ENCODE results near the gene SLC34A3.

Gene SLC34A3

DNA sequence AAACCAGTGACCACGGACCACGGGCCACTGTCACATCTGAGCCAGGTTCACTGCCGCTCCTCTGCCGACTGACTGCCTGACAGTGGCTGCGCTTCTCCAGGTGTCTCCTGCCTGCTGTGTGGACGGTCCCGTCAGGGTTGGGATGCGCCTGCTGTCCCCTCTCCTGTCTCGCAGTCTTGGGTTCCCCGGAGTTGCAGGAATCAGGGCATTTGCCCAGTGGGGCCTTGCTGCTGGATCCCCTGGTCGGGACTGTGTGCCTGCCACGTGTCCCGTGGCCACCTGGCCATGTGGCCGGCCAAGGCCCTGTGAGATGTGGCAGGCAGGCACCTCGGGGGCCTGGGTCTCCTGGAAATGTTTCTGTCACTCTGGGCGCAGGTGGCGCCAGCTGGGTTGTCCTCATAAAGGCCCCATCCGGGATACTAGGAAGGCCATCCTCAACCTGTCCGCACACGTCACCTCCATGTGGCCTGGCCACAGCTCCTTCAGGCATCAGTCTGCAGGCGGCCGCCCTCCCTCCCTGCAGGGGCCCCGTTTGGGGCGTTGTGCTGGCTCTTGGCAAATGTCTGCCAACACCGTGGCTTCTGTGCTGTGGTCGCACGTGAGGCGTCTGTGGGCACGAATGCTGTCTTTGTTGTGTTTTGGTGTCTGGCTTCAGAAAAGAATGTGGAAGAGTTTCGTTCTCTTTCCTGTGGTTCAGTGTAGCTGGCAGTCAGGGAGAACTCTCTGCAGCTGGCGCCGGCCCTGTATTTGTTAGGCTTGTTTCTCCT lies 40.4 kb downstream of the SLC34A3 start:
- Histone ChIP-seq H3K4me3 (ENCODE audit: insufficient read depth, low read depth, low read length) (no peak overlapping the region), H3K27me3 (ENCODE audit: control insufficient read depth, insufficient read depth, low read length, poor library complexity, severe bottlenecking) (no peaks in the 10 kb centered on the region), H3K27ac (ENCODE audit: insufficient read depth, low read depth, low read length, poor library complexity, severe bottlenecking) (no peak overlapping the region), H3K4me1 (ENCODE audit: control insufficient read depth, insufficient read depth, low read length) (peaks cover 7% of the 10 kb centered on the region), H3K36me3 (ENCODE audit: control insufficient read depth, insufficient read depth, low read length) (peaks cover 15% of the 10 kb centered on the region), H3K9me3 (ENCODE audit: control insufficient read depth, low read length) (no peaks in the 10 kb centered on the region)
- WGBS, 2 experiments = 94 to 95% methylated on average over 32 of the region's 32 CpGs

DNA sequence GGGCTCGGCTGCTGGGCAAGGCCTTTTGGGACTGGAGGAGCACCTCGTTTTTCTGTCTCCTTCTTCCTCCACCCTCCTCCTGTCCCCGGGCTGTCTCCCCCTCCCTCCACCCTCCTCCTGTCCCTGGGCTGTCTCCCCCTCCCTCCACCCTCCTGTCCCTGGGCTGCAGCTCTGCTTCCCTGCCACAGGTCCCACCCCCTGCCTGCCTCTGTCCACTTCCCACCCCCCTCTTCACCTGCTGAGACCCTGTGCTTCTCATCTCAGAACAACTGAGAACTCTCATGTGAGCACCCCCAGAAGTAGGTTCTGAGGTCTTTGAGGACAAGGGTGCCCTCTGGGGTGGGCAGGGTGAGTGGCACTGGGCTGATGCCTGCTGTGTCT lies 41.0 kb downstream of the SLC34A3 start:
- H3K27me3 ChIP-seq (ENCODE audit: control insufficient read depth, insufficient read depth, low read length, poor library complexity, severe bottlenecking) = no peaks in the 10 kb centered on the region
- H3K4me1 ChIP-seq (ENCODE audit: control insufficient read depth, insufficient read depth, low read length) = peaks cover 12% of the 10 kb centered on the region
- whole genome bisulfite sequencing, 2 experiments = 74 to 79% methylated on average over 3 of the region's 3 CpGs
- no peak overlapping the region for H3K4me3 ChIP-seq (ENCODE audit: insufficient read depth, low read depth, low read length)
- H3K36me3 ChIP-seq (ENCODE audit: control insufficient read depth, insufficient read depth, low read length) = peaks cover 11% of the 10 kb centered on the region
- H3K9me3 ChIP-seq (ENCODE audit: control insufficient read depth, low read length) = no peaks in the 10 kb centered on the region
- no peak overlapping the region for H3K27ac ChIP-seq (ENCODE audit: insufficient read depth, low read depth, low read length, poor library complexity, severe bottlenecking)

DNA sequence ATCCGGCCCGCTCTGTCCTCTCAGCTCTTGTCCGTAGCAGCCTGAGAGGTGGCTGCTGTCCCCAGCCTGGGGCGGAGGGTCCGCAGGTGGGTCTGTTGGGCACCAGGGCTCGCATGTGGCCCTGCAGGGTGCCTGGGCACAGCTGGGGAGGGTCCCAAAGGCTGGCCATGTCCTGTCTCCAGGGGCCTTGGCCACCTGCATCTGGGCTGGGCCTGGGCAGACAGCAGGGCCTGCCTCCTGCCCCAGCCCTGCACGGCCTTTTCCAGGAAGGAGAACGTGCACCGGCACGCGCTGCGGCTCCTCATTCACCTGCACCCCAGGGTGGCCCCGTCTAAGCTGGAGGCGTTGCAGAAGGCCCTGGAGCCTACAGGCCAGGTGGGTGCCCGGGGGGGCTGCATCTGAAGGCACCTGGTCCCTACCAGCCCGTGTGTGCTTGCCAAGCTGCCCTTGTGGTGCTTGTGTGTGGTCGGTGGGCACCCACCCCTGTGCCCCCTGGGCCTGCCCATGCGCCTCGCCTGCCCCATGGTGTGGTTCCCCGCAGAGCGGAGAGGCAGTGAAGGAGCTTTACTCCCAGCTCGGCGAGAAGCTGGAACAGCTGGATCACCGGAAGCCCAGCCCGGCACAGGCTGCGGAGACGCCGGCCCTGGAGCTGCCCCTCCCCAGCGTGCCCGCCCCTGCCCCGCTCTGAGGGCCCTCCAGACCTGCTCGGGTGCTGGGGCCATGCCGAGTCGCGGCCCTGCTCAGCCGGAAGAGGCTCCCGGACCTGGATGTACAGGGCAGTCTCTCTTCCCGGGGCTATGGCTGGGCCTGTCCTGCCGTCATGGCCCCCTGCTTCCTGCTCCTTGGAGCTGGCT lies 41.8 kb downstream of the SLC34A3 start:
- H3K36me3 ChIP-seq (ENCODE audit: control insufficient read depth, insufficient read depth, low read length) = peaks cover 9% of the 10 kb centered on the region
- H3K9me3 ChIP-seq (ENCODE audit: control insufficient read depth, low read length) = no peaks in the 10 kb centered on the region
- WGBS, 2 experiments = 91 to 92% methylated on average over 39 of the region's 39 CpGs
- H3K27me3 ChIP-seq (ENCODE audit: control insufficient read depth, insufficient read depth, low read length, poor library complexity, severe bottlenecking) = peaks cover 2% of the 10 kb centered on the region
- H3K27ac ChIP-seq (ENCODE audit: insufficient read depth, low read depth, low read length, poor library complexity, severe bottlenecking) = no peak overlapping the region
- H3K4me3 ChIP-seq (ENCODE audit: insufficient read depth, low read depth, low read length) = no peak overlapping the region
- H3K4me1 ChIP-seq (ENCODE audit: control insufficient read depth, insufficient read depth, low read length) = peaks cover 20% of the 10 kb centered on the region

DNA sequence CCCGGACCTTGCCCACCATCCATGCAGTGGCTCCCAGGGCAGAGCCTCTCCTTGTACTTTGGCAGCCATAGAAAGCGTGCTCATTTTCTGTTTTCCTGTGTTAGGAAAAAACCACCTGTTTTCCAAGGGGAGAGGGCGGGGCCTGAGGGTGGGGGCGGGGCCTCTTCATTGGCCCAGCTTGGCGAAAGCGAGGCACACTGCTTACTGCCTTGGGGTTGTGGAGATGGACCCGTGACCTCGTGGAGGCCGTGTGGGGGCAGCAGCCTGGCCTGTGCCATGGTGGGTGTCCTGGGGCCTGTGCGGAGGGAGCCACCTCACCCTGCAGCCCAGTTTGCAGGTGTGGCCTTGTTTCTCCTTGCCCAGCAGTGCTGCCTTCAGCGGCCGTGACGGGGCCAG lies 42.4 kb downstream of the SLC34A3 start:
- H3K27ac ChIP-seq (ENCODE audit: insufficient read depth, low read depth, low read length, poor library complexity, severe bottlenecking) = no peak overlapping the region
- H3K36me3 ChIP-seq (ENCODE audit: control insufficient read depth, insufficient read depth, low read length) = peaks cover 7% of the 10 kb centered on the region
- WGBS, 2 experiments = 87 to 90% methylated on average over 13 of the region's 13 CpGs

DNA sequence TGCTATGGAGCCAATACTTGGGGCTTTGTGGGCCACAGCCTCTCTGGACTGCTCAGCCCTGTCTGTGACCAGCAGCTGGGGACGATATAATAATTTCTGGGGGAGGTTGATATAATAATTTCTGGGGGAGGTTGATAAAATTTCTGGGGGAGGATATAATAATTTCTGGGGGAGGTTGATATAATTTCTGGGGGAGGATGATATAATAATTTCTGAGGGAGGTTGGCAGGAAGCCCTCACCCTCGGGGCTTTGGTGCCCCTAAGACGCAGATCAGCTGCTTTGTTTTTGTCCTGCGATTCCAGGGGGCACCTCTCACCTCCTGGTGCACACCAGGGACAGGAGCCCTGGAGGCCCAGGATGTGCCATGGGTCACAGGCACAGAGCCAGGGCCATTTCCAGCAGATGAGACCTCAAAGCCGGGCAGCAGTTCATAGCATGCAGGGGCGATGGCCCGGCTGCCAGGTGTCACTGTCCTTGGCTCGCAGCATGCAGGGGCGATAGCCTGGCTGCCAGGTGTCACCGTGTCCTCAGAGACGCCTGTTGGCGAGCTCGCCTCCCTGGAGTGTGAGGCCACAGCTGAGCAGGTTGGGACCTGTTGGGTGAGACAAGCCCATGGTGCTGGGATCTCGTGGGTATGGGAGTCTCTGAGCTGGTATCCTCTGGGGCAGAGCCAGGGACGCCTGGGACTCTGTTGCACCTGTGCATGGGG lies 43.1 kb downstream of the SLC34A3 start:
- Histone ChIP-seq H3K27me3 (ENCODE audit: control insufficient read depth, insufficient read depth, low read length, poor library complexity, severe bottlenecking) (peaks cover 15% of the 10 kb centered on the region), H3K4me3 (ENCODE audit: insufficient read depth, low read depth, low read length) (no peak overlapping the region), H3K27ac (ENCODE audit: insufficient read depth, low read depth, low read length, poor library complexity, severe bottlenecking) (no peak overlapping the region), H3K4me1 (ENCODE audit: control insufficient read depth, insufficient read depth, low read length) (peaks cover 25% of the 10 kb centered on the region), H3K36me3 (ENCODE audit: control insufficient read depth, insufficient read depth, low read length) (peaks cover 2% of the 10 kb centered on the region), H3K9me3 (ENCODE audit: control insufficient read depth, low read length) (no peaks in the 10 kb centered on the region)
- WGBS, 2 experiments = 89% methylated on average over 15 of the region's 15 CpGs

More for the DNA sequence above, 42.4 kb downstream of the SLC34A3 start:
- no peak overlapping the region for H3K4me3 ChIP-seq (ENCODE audit: insufficient read depth, low read depth, low read length)
- peaks cover 9% of the 10 kb centered on the region for H3K27me3 ChIP-seq (ENCODE audit: control insufficient read depth, insufficient read depth, low read length, poor library complexity, severe bottlenecking)
- peaks cover 25% of the 10 kb centered on the region for H3K4me1 ChIP-seq (ENCODE audit: control insufficient read depth, insufficient read depth, low read length)
- H3K9me3 ChIP-seq (ENCODE audit: control insufficient read depth, low read length) = no peaks in the 10 kb centered on the region

DNA sequence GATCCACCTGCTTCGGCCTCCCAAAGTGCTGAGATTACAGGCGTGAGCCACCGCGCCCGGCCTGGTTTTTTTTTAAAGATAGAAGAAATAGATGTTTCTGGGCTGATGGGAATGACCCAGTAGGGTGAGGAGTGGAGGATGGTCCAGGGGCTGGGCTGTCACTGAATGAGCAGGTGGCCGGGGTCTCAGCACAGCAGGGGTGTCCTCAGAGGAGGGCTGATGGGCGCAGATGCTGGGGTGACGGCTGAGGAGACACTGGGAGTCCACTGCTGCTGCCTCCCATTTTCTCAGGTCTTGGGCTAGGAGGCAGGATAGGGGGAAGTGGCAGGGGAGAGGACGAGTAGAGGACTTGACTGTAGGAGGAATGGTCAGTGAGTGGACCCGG lies 44.5 kb downstream of the SLC34A3 start:
- H3K27ac ChIP-seq (ENCODE audit: insufficient read depth, low read depth, low read length, poor library complexity, severe bottlenecking) = no peak overlapping the region
- 92 to 93% methylated on average over 10 of the region's 10 CpGs for WGBS, 2 experiments
- no peaks in the 10 kb centered on the region for H3K36me3 ChIP-seq (ENCODE audit: control insufficient read depth, insufficient read depth, low read length)
- H3K27me3 ChIP-seq (ENCODE audit: control insufficient read depth, insufficient read depth, low read length, poor library complexity, severe bottlenecking) = peaks cover 19% of the 10 kb centered on the region
- H3K4me1 ChIP-seq (ENCODE audit: control insufficient read depth, insufficient read depth, low read length) = peaks cover 25% of the 10 kb centered on the region
- H3K9me3 ChIP-seq (ENCODE audit: control insufficient read depth, low read length) = no peaks in the 10 kb centered on the region
- no peak overlapping the region for H3K4me3 ChIP-seq (ENCODE audit: insufficient read depth, low read depth, low read length)

DNA sequence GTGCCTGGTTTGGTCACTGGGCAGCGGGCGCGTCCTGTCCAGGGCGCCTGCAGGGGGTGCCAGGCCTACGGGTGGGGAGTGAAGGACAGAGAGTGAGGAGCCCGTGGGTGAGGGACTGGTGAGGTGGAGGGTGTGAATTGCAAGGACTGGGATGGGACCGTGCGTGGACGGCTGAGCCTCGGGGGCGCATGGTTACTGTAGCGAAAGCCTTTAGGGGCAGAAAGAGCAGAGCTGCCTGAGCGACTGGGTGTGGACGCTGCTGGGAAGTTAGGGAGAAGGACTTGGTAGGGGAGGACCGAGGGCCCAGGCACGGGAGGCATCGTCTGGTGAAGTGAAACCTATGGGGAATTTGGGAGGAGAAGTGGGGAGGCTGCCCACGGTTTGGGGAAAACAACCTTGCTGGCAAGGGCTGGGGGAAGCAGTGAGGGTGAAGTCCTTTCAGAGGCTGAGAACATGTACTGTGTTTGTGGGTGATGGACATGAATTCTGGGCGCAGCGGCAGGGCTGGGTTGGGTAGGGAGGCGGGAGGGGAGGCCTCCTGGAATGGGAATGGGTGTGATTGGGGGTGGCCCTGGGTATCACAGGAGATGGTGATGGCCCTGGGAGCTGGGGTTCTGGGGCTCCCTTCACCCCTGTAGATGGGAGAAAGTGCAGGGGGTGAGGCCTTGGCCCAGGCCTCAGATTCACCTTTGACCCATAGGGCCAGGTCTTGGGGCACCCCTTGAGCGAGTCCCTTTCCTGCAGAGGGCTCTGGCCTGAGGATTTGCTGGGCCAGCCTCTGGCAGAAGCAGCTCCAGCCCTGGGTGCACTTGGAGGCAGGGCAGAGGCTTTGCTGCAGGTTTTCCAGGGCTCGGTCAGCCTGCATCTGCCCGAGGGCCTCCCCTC lies 45.1 kb downstream of the SLC34A3 start:
- Histone ChIP-seq H3K9me3 (ENCODE audit: control insufficient read depth, low read length) (no peaks in the 10 kb centered on the region), H3K4me1 (ENCODE audit: control insufficient read depth, insufficient read depth, low read length) (peaks cover 25% of the 10 kb centered on the region), H3K27me3 (ENCODE audit: control insufficient read depth, insufficient read depth, low read length, poor library complexity, severe bottlenecking) (peaks cover 19% of the 10 kb centered on the region), H3K4me3 (ENCODE audit: insufficient read depth, low read depth, low read length) (no peak overlapping the region), H3K36me3 (ENCODE audit: control insufficient read depth, insufficient read depth, low read length) (no peaks in the 10 kb centered on the region), H3K27ac (ENCODE audit: insufficient read depth, low read depth, low read length, poor library complexity, severe bottlenecking) (no peak overlapping the region)
- 90 to 91% methylated on average over 24 of the region's 24 CpGs for WGBS, 2 experiments

DNA sequence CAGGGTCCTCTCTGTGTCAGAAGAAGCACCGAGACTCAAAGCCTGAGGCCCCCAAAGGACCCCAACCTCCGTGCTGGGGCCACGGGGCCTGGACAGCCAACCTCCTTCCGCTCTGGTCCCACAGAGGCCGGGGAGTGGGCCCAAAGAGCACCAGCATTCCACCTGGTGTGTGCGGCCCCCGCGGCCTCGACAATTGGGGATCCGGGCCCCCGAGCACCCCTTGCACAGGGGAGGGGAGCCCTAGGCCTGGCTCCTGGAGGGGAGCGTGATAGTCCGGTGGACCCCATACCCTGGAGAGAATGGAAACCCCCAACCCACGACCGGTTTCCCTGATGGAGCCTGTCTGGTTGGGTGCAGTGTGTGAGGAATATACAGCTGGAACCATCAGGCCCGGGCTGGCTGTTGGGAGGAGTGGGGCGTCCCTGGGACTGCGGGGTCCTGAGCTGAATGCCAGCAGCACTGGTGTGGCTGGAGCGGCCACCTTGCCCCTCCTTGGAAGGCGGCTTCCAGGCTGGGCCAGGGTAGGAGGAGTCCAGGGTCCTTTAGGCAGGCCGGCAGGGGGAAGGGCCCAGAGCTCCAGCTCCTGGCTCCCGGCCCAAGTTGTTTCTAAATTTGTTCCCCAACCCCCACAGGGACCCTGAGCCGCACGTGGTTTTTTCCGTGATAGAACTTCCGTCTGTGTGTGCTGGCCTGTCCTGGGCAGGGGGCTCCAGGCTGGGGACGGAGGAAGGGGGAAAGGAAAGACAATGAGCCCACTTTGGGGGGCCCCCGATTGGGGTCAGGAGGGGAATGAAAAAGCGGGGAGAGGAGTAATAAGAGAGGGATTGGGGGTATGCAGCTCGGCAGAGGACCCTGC lies 46.0 kb downstream of the SLC34A3 start:
- no peaks in the 10 kb centered on the region for H3K36me3 ChIP-seq (ENCODE audit: control insufficient read depth, insufficient read depth, low read length)
- no peak overlapping the region for H3K4me3 ChIP-seq (ENCODE audit: insufficient read depth, low read depth, low read length)
- no peaks in the 10 kb centered on the region for H3K9me3 ChIP-seq (ENCODE audit: control insufficient read depth, low read length)
- H3K4me1 ChIP-seq (ENCODE audit: control insufficient read depth, insufficient read depth, low read length) = peaks cover 25% of the 10 kb centered on the region
- H3K27ac ChIP-seq (ENCODE audit: insufficient read depth, low read depth, low read length, poor library complexity, severe bottlenecking) = peak overlapping the region; percentile 62
- peaks cover 19% of the 10 kb centered on the region for H3K27me3 ChIP-seq (ENCODE audit: control insufficient read depth, insufficient read depth, low read length, poor library complexity, severe bottlenecking)
- 52 to 53% methylated on average over 30 of the region's 30 CpGs for WGBS, 2 experiments
